HG03135 (cell line): ENCODE data around the gene YY2.
A peak's percentile ranks its signal among the peaks of the same experiment; 100 is the strongest.
"Not testable (repeated sequence)": the region's sequence is repeated elsewhere in the genome, so short reads cannot be mapped to it uniquely, and the experiment has no call there.

Experiments
- ATAC-seq: cut with Tn5 transposase; IDR thresholded peaks from one replicate; pipeline ENCODE4 v1.9.1; 2021; ENCODE audit warnings: mild to moderate bottlenecking, moderate library complexity; ENCODE audit not compliant: unreplicated experiment

The YY2 gene

GRCh38 chrX:21855937-21856415 lies at the start of gene YY2:
TSS of gene YY2 (plus strand) at chrX:21855987. CDS start at chrX:21856485, 498 bp downstream.
- ATAC-seq, result no peak

GRCh38 chrX:21806691-21807090 lies 49.1 kb upstream of the YY2 start:
- ATAC-seq, result no peak

GRCh38 chrX:21811832-21812231 lies 44.0 kb upstream of the YY2 start:
- ATAC-seq, result no peak

- no peak for ATAC-seq
These were observed 43.2 kb upstream of the YY2 start for GRCh38 chrX:21812628-21813027.

GRCh38 chrX:21813612-21814368 lies 42.0 kb upstream of the YY2 start:
- no peak for ATAC-seq

- ATAC-seq, result no peak
These were observed 39.7 kb upstream of the YY2 start for GRCh38 chrX:21816136-21816535.

- ATAC-seq, result not testable (repeated sequence)
These were observed 35.6 kb upstream of the YY2 start for GRCh38 chrX:21820170-21820569.

- ATAC-seq, result no peak
These were observed 33.9 kb upstream of the YY2 start for GRCh38 chrX:21821875-21822274.

- no peak for ATAC-seq
These were observed 24.3 kb upstream of the YY2 start for GRCh38 chrX:21831496-21831895.

- no peak for ATAC-seq
These were observed 18.7 kb upstream of the YY2 start for GRCh38 chrX:21837056-21837455.

GRCh38 chrX:21838937-21839333 lies 16.9 kb upstream of the YY2 start:
- ATAC-seq, result peak; percentile 9

GRCh38 chrX:21839334-21840192 lies 16.2 kb upstream of the YY2 start, which contains the start of gene MBTPS2:
TSS of gene MBTPS2 (plus strand) at chrX:21839617. CDS start at chrX:21839735, 118 bp downstream.
- peak; percentile 91 for ATAC-seq

- ATAC-seq, result no peak
These were observed 15.6 kb upstream of the YY2 start for GRCh38 chrX:21840193-21840545.

- ATAC-seq, result no peak
These were observed 12.6 kb upstream of the YY2 start for GRCh38 chrX:21843179-21843578.

GRCh38 chrX:21845096-21845495 lies 10.7 kb upstream of the YY2 start:
- no peak for ATAC-seq

- no peak for ATAC-seq
These were observed 8.4 kb upstream of the YY2 start for GRCh38 chrX:21847342-21847741.

- ATAC-seq, result no peak
These were observed 2.2 kb upstream of the YY2 start for GRCh38 chrX:21853578-21853977.

- no peak for ATAC-seq
These were observed 717 bp downstream of the YY2 start for GRCh38 chrX:21856504-21856903.

GRCh38 chrX:21863241-21863640 lies 7.5 kb downstream of the YY2 start:
- ATAC-seq, result no peak

GRCh38 chrX:21865436-21865835 lies 9.6 kb downstream of the YY2 start:
- ATAC-seq, result no peak

GRCh38 chrX:21870494-21870893 lies 14.7 kb downstream of the YY2 start:
- no peak for ATAC-seq
